HG03025 (cell line): ENCODE measurements around the gene PHF10.
A peak's percentile ranks its signal among the peaks of the same experiment; 100 is the strongest.

Experiments used
- ATAC-seq: cut with Tn5 transposase; IDR thresholded peaks from one replicate; pipeline ENCODE4 v1.9.1; 2021; ENCODE audit warnings: mild to moderate bottlenecking, moderate library complexity; ENCODE audit not compliant: unreplicated experiment, low FRiP score

The PHF10 gene

DNA sequence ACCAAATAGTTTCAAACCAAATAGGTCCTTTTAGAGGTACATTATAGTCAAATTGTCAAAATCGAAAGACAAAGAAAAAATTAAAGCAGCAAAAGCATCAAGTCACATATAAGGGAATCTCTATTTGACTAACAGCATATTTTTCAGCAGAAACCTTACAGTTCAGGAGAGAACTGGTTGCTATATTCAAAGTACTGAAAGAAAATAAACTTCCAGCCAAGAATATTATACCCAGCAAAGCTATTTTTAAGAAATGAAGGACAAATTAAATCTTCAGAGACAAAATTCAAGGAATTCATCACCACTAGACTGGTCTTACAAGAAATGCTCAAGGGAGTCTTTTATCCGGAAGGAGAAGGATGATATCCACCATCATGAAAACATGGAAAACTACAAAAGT, 38.4 kb downstream of the PHF10 start:
- no peak for ATAC-seq

DNA sequence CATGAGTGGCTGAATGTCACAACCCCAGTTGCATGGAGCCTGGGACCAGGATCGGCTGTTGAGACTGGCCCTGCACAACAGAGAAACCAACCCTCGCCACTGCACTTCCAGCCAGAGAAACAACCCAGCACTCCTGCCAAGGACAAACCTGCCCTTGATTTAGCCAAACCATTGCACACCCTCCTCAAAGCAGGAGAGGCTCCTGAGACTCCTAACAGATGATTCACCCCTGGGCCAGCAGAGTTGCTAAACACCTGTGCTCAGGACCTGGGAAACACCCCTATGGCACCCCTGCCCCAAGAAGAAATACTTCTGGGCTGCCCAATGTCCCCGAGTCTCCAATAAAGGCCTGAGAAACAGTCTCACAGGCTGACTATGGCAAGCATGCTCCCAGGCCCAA, 40.2 kb downstream of the PHF10 start:
- ATAC-seq: no peak

DNA sequence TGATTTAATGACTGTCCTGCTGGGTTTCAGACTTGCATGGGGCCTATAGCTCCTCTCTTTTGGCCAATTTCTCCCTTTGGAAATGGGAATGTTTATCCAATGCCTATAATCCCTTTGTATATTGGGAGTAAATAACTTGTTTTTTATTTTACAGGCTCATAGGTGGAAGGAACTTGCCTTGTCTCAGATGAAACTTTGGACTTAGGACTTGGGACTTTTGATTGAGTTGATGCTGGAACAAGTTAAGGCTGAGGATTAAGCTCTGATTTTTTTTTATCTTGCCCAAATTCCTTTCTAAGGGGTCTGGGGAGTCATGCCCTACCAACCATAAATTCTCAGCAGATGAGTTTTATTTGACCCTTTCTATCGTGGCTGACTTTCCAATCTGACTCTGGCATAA, 46.0 kb downstream of the PHF10 start:
- no peak for ATAC-seq

DNA sequence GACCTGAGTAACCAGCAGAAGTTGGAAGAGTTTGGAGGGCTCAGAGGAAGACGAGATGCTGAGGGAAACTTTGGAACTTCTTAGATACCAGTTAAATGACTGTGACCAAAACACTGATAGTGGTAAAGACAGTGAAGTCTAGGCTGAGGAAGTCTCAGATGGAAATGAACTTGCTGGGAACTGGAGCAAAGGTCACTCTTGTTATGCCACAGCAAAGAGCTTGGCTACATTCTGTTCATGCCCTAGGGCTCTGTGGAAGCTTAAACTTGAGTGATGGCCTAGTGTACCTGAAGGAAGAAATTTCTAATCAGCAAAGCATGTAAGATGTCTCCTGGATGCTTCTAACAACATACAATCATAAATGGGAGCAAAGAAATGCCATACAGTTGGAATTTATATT, 47.2 kb downstream of the PHF10 start:
- ATAC-seq: no peak

DNA sequence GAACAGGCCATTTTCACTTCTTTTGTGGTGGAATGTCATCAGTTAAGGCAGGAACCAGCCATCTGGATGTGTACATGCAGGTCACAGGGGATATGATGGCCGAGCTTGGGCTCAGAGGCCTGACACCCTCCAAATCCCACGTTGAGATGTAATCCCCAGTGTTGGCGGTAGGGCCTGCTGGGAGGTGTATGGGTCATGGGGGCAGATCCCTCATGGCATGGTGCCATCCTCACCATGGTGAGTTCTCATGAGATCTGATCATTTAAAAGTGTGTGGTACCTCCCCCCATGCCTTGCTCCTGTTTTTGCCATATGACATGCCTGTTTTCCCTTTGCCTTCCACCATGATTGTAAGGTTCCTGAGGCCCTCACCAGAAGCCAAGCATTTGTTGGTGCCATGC, 49.3 kb downstream of the PHF10 start:
- no peak for ATAC-seq

DNA sequence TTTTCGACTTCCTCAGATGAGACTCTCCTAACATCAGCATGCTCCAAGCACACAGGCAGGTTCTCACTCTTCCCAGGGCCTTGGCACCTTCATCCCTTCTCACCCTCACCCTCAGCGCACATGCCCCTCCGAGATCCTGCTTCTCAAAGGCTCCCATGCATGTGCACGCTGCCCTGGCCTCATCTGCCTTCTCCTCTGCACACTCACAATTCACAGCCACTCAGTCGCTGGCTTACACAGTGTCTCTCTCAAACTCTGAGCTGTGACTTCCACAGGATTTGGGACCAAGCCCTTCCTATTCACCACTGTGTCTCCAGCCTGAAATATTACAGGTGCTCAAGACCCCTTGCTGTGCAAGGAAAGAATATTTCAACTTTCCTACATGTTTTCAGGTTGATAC, 52.7 kb downstream of the PHF10 start:
- no peak for ATAC-seq

DNA sequence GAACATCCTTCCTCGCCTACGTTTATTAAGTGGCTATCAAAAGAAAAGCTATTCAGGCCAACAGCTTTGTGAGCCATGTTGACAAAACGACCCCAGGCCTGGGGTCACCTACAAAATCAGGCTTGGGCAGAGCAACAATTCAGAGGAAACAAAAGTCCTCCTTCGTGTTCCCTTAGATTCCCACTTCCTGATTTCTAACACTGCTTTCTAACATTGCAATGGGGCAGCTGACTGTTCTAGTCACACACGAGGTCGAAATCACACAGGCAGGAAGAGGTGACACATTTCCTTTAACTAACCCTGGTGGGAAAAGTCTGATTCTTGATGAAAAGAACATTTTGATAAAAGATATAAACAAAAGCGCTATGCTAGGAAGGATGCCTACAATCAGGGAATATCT, 54.4 kb downstream of the PHF10 start:
- no peak for ATAC-seq

DNA sequence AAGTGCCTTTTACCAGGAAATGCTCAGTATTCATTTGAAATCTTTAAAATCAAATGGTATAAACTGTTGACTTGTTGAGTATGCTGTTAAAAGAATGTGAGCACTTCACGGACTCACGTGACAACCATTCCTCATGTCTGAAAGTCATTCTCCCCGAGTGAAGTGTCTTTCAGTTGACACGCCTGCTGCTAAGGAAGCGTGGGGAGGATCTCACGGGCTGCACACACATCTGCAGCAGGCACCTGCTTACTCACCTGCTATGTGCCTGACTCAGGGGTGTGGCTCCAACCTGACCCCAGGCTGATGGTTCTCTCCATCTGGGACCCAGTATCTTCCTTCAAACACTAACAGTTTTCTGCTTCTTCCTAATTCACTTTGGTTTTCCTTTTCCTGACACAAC, 55.2 kb downstream of the PHF10 start:
- no peak for ATAC-seq

DNA sequence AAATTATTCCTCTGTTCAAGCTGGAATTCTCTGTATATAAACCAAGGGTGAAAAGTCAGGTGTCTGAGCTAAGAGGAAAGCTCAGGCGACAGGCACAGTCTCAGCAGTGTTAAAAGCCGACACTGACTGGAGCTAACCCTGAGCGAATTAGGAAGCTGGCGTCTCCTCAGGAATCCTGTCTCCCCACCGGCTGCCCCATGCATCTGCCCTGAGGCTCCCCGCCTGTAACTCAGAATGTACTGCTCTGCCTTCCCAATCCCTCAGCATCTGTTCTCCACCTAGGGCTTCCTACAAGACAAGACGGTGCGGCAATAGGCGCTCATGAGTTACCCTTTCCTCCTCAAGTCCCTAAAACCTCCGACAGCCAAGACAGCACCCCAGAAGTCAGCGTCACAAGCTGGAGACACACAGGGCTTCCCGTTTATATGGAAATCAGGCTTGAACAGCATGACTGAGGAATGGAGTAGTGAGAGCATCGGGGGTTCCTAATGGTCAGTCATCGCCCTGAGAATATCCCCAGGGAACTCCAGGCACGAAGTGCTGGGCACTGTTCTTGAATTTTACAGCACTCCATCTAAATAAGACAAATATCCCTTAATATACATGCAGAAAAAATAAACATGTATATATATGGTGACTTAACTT, 56.0 kb downstream of the PHF10 start:
- no peak for ATAC-seq

DNA sequence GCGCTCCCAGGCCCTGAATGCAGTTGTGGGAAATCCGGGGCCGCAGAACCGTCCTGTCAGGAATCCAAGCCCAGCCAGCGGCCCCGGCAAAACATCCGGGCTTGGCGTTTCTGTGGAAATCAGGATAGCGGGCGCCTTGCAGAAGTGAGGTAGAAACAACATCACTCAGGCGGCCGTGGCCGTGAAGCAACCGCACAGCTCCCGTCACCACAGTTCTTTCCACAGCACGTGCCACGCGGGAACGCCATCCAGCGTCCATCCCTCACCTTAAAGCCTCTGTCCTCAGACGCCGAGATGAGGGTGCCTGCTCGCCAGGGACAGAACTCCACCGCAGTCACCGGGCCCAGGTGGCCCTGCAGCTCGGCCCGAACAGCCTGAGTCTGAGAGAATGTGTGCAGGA, 56.6 kb downstream of the PHF10 start:
- no peak for ATAC-seq

DNA sequence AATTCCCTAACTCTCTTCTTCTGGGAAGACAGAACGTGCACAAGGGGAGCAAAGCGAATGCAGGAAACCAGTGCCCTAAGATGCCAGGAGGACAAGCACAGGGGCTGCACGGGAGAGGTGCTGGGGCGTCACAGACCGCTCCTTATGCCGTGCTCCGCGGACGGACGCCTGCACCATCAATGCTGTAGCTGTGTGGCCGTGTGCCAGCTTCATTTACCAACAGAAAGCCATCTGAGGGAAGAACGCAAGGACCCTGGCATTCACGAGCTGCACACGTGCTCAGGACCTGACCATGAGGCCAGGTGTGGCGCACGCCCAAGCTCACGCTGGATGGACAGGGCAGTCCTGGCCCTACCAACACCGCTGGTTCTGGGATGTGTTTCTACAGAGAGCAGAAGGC, 57.9 kb downstream of the PHF10 start:
- no peak for ATAC-seq

DNA sequence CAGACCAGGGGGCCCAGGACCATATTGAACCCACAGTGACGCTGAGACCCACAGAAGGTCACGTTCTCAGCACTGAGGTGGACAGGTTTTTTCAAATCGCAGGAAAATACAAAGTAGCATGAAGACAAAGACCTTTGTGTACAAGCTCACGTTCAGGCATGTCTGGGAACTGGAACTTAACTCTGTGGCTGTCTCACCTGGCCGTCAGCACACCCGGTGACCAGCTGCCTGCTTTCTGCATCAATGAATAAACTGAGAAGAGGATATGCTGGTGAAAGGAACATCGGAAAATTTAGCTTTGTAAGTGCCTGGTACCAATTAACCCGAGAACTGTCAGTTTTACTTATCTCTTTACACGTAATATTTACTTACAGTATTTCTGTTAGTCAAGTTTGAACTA, 59.0 kb downstream of the PHF10 start:
- ATAC-seq: no peak

DNA sequence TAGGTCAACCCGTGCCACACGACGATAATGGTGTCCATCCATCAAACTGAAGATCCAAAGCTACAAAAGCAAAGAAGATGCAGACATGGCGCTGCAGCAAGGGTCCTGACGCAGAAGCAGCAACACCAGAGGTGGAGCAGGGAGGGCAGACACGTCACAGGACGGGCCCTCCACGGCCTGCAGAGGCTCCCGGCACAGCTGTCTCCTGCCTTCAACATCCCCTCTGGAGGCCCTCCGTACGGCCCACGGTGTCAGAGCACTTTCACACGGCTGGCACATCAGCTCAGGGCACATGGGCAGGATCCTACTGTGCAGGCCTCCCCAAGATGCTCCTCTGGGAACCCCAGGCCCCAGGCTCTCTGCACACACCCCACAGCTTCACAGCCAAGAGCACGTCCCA, 60.1 kb downstream of the PHF10 start:
- no peak for ATAC-seq

DNA sequence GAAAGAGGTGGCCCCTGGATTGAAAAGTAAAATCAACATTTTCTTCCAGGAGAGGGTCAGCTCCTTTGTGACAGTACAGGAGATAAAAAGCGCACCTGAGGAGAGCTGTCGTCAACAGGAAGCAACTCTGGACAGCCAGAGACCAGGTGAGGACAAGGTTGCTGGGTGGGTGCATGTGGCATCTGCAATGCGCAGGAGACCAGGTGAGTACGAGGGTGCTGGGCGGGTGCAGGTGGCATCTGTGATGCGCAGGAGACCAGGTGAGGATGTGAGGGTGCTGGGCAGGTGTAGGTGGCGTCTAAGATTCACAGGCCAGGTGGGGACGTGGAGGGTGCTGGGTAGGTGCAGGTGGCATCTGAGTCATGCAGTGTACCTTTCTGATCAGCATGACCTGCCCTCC, 60.8 kb downstream of the PHF10 start:
- no peak for ATAC-seq

DNA sequence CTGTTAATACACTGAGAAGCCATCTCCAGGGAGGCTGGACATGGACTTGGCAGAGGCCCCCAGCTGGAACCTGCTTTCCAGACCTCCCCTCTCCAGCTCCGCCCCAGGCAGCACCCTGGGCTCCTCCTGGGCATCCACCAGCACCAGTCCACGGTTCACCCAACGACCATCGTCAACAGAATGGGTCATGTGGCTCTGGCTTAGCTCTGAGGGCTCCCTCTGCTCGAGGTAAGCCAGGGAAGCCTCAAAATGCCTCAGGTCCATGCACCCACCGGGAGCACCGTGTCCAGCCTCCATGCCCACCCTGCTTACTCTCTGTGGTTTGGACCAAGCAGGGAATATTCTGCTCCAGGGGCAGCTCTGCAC, 62.9 kb downstream of the PHF10 start:
- no peak for ATAC-seq

DNA sequence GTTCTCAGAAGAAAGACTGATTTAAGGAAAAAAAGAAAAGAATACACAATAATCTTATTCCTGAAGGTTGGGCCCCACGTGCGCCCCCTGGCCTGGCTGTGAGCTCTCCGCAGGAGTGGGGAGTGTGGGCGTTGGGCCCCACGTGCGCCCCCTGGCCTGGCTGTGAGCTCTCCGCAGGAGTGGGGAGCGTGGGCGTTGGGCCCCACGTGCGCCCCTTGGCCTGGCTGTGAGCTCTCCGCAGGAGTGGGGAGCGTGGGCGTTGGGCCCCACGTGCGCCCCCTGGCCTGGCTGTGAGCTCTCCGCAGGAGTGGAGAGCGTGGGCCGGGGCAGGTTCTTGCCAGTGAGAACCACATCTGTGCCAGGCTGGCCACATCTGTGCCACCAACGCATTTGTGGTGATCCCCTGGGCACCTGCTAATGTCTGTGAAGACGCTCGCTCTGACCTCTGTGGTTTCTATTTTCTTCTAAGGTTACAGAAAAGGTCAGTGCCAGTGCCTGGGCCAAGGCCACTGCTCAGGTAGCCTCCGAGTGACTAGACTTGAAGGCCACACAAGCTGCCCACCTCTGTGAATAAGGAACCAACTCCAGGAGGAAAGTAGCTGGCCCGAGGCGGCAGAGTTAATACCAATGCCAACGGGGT, 63.4 kb downstream of the PHF10 start:
- no peak for ATAC-seq

DNA sequence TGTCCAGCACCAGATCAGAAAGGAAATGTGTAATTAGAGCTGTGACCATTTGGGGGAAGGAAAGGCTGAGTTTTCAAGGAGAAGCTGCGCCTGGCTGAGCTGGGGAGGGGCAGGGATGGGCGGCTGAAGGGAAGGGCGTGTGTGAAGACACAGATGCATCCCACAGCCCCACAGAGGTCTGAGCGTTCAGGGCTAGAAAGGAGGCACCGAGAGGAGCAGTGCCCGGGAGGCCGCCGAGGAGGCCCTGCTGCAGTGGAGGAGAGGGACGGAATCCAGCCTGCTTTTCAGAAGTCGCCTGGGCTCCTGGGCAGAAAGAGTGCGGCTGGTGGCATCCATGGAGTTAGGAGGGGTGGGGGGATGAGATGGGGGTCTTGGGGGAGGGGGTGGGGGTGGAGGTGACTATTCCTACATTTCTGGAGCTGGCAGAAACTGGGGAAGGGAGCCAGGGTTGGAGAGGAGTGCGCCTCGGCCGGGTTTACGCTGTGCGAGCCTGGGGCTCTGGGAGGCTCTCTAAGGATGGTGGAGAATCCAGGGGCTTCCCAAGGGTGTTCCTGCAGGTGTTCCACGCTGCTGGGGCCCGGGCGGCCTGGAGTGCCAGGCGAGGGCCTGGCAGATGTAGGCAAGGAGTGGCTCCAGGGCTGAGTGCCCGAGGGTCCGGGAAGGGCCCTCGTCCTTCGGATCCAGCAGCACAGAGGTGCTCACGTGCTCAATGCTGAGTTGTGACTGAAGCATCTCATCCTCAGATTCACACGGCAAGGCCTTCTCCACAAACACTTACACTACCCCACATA, 64.3 kb downstream of the PHF10 start:
- ATAC-seq: no peak

DNA sequence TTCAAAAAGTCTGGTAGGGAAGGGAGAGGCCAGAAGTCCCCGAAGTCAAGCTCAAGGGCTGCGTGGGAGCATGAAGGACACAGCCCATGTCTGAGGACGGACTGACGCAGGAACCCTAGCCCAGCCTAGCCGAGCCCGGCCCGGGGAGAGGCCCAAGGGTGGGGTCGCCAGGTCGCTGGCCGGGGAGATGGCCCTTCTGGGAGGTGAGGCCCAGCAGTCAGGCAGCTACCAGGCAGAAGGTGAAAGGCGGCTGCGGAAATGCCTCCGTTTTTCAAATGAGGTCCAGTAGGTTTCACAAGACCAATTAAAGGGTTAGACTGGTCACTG, 67.1 kb downstream of the PHF10 start:
- ATAC-seq: no peak

DNA sequence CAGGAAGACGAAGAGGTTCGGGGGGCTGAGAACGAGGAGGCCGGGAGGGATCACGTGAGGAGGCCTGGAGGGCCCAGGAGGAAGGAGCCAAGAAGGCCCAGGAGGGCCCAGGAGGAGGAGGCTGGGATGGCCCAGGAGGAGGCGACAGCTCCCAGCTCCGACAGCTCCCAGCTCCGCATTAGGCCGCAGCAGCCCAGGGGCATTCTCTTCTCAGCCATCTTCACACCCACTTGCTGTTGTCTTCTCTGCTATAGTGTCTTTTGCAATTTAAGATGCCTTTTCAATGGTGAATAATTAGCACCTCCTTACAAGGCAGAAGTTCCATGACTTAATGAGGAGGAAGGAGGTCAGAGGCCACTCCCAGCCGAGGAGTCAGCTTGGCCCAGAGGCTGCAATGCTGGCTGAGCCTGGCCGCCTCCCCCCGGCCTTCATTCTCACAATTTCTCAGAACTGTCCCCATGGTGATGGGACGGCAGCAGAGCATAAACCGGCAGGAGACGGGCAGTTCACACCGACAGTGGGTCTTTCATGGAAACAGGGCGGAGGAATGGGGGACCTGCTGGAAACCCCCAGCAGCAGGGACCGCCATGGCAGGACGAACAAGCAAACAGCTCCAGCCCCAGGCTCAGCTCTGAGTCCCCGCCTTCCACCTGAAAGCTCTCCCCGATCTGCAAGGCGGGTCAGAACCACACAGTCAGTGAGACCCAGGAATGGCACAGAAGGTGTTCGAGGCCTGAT, 67.6 kb downstream of the PHF10 start:
- no peak for ATAC-seq

DNA sequence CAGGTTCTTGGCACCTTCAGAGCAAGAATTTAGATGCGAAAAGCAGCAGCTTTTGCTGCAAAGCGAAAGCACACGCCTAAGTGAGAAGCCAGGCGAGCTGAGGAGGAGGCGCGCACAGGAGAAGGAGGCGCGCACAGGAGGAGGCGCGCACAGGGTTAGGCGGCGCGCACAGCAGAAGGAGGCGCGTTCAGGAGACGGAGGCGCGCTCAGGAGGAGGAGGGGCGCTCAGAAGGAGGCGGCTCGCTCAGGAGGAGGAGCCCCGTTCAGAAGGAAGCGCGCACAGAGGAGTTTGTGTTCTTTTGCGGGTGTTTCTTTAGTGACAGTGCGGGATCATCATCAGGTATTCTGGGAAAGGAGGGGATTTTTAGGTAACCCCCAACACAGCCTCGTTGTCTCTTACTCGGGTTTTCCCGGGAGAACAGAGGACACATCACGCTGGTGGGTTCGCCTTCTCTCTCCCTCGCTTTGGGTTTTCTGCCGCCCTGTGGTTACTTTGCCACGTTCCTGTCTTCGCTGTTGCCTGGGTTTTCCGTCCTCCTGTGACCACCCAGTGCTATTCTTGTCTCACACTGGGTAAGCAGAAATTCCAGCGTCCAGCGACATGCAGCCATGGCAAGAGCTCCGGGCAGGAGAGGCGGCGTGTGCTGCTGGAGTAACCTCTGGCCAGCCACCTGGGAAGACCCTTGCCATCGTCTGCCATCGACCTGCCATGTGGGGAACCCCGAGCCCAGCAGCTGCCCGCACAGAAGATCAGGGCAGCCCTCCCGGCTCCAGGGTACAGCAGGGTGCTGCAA, 69.5 kb downstream of the PHF10 start:
- ATAC-seq: peak; percentile 95
